ENCODE measurements around the gene SLC25A31. TPM values are rescaled to one million over a fixed set of nuclear protein-coding genes. Genes with fewer than 3 reads are reported as not detected.

Gene SLC25A31
- total RNA-seq, 4 donors from 2014 or later, result not detected

DNA sequence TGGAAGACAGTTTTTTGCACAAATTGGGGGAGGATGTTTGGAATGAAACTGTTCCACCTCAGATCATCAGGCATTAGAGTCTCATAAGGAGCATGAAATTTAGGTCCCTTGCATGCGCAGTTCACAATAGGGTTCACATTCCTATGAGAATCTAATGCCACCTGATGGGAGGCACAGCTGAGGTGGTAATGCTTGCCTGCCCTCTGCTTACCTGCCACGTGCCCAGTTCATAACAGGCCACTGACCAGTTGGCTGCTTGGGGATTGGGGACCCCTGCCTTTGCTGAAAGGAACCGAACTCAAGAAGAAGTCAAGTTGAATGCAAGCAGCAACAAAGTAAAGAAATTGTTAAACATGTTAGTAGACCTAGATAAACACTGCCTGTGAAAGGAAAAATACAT, 47.3 kb downstream of the SLC25A31 start:
- H3K4me1 ChIP-seq, result peaks cover 0 to 11% (median 2%) of the 10 kb centered on the region in 4 donors
- DNase-seq, result no peak

DNA sequence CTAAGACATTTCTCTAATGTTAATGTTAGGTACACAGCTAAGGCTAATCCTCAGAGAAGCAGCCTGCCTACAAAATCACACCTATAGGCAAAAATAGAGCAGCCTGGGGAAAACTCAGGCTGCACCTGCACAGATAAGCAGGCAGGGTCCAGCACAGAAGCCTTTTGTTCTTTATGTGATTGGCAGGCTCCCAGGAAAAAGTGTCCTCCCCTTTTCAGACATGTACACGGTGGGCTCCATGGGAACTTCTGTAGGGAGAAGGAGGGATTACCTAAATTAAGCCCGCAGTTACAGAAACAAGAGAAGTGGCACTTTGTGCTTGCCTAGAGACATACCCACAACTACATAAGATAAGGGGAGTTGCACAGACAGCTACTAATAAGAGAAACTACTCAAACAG, 47.9 kb downstream of the SLC25A31 start:
- Histone ChIP-seq H3K4me3 (no peak overlapping the region), H3K36me3 (no peaks in the 10 kb centered on the region), H3K27ac (no peak overlapping the region), H3K27me3 (no peaks in the 10 kb centered on the region), H3K4me1 (peaks cover 0 to 12% (median 2%) of the 10 kb centered on the region in 4 donors), H3K9me3 (no peaks in the 10 kb centered on the region)
- no peak for DNase-seq
- TF ChIP-seq, protein P1, sequence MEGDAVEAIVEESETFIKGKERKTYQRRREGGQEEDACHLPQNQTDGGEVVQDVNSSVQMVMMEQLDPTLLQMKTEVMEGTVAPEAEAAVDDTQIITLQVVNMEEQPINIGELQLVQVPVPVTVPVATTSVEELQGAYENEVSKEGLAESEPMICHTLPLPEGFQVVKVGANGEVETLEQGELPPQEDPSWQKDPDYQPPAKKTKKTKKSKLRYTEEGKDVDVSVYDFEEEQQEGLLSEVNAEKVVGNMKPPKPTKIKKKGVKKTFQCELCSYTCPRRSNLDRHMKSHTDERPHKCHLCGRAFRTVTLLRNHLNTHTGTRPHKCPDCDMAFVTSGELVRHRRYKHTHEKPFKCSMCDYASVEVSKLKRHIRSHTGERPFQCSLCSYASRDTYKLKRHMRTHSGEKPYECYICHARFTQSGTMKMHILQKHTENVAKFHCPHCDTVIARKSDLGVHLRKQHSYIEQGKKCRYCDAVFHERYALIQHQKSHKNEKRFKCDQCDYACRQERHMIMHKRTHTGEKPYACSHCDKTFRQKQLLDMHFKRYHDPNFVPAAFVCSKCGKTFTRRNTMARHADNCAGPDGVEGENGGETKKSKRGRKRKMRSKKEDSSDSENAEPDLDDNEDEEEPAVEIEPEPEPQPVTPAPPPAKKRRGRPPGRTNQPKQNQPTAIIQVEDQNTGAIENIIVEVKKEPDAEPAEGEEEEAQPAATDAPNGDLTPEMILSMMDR (IDR thresholded peaks at IDR 0.05), result no peak
- TF ChIP-seq POLR2A (IDR thresholded peaks at IDR 0.05), result no peak

More for the DNA sequence above, 47.3 kb downstream of the SLC25A31 start:
- no peak overlapping the region for H3K4me3 ChIP-seq
- TF ChIP-seq, protein P1 (IDR thresholded peaks at IDR 0.05), result no peak
- no peak for TF ChIP-seq POLR2A (IDR thresholded peaks at IDR 0.05)
- H3K9me3 ChIP-seq, result no peaks in the 10 kb centered on the region
- H3K27me3 ChIP-seq, result no peaks in the 10 kb centered on the region
- no peaks in the 10 kb centered on the region for H3K36me3 ChIP-seq
- H3K27ac ChIP-seq, result no peak overlapping the region

DNA sequence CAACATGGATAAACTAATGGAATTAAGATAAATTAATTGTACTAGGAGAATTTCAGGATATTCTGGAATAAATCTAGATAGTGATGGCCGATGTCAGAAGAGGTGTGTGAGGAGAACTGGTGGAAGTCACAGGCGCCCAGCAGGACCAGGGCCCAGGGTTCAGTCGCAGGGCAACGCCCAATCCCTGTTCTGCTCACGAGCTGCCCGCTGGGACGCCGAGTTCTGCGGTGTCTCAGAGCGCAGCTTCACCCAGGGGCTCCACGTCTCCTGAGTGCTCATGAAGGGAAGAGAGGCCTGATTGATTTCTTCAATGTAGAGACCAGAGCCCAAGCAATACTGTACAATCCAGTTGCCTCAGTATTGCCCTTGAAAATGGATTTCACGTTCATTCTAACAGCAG, 50.4 kb downstream of the SLC25A31 start:
- H3K36me3 ChIP-seq, result no peaks in the 10 kb centered on the region

DNA sequence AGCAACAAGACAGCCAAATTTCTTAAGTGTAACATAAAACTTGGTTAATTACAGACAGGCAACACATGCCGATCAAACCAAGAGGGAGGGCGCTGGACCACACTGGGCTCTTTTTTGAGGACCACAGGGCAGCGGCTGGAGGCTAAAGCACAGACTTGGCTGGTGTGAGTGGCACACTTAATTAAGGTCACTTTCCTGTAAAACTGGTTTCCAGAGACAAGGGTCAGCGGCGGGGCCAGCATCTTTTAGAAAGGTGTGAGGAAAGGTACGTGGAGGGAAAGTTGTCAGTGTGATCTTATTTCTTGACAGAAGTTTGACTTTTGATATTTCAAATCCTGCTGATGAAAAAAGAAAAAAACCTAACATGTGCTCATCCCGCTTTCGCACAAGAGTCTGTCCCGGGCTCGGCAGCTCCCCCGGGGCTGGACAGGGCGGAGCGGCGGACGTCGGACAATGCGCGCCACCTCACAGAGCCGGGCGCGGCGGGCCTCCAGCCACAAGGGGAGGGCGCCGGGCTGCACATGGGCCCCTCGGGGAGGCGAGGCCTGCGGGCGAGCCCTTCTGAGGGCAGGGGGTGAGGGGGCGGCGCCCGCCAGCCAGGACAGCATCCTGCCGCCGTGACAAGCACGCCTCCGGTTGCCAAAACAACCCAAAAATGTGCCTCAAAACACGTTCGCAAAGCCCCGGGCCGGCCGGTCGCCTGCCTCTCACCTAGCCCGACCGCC, 51.3 kb downstream of the SLC25A31 start:
- no peak for TF ChIP-seq POLR2A (IDR thresholded peaks at IDR 0.05)
- TF ChIP-seq, protein P1 (IDR thresholded peaks at IDR 0.05), result no peak
- Histone ChIP-seq H3K9me3 (no peaks in the 10 kb centered on the region), H3K36me3 (no peaks in the 10 kb centered on the region), H3K4me3 (peak overlapping the region; percentile 39 to 76 (median 62)), H3K27ac (peak overlapping the region; percentile 26 to 71 (median 60)), H3K4me1 (peaks cover 0 to 12% (median 2%) of the 10 kb centered on the region in 4 donors), H3K27me3 (no peaks in the 10 kb centered on the region)
- peak in 1 of 3 donors; percentile 56 for DNase-seq

More for the DNA sequence above, 50.4 kb downstream of the SLC25A31 start:
- Histone ChIP-seq H3K4me1 (peaks cover 0 to 12% (median 2%) of the 10 kb centered on the region in 4 donors), H3K27me3 (no peaks in the 10 kb centered on the region), H3K4me3 (no peak overlapping the region), H3K27ac (no peak overlapping the region), H3K9me3 (no peaks in the 10 kb centered on the region)
- no peak for DNase-seq
- TF ChIP-seq POLR2A (IDR thresholded peaks at IDR 0.05), result no peak
- TF ChIP-seq, protein P1 (IDR thresholded peaks at IDR 0.05), result no peak

DNA sequence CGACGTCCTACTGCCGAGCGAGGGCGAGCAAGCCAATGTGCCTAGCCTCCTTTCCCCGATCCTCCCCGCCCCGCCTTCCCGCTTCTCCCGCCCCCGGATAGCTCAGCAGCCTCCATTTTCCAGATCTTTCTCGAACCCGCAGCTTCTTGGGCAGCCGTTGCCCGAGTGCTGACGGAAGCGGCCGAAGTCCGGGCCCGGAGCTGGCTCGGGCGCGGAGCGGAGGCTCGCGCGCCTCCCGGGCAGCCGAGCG, 51.8 kb downstream of the SLC25A31 start:
- peak overlapping the region; percentile 39 to 76 (median 62) for H3K4me3 ChIP-seq
- H3K9me3 ChIP-seq, result no peaks in the 10 kb centered on the region
- H3K4me1 ChIP-seq, result peaks cover 0 to 12% (median 2%) of the 10 kb centered on the region in 4 donors
- H3K36me3 ChIP-seq, result no peaks in the 10 kb centered on the region
- DNase-seq, result peak; percentile 17 to 89 (median 83)
- H3K27me3 ChIP-seq, result no peaks in the 10 kb centered on the region
- H3K27ac ChIP-seq, result peak overlapping the region; percentile 26 to 71 (median 60)
- no peak for TF ChIP-seq POLR2A (IDR thresholded peaks at IDR 0.05)
- TF ChIP-seq, protein P1 (IDR thresholded peaks at IDR 0.05), result no peak
